Dendritic cell treated with granulocyte-macrophage colony-stimulating factor and Interleukin-4, amounts not matched to agents 40 ng/mL and 50 ng/mL, for 4 days (primary cell): Measurements from ENCODE around the gene ZNF222.

ENCODE experiments used
- H3K27ac Mint-ChIP-seq: one replicate; pipeline ENCODE4 v1.8.0; 2022; ENCODE audit warnings: mild to moderate bottlenecking, mixed read lengths
- H3K27me3 Mint-ChIP-seq: one replicate; pipeline ENCODE4 v1.8.0; 2022; ENCODE audit warnings: mild to moderate bottlenecking, mixed read lengths
- H3K36me3 Mint-ChIP-seq: one replicate; pipeline ENCODE4 v1.8.0; 2022; ENCODE audit warnings: low read depth, mixed read lengths
- H3K4me1 Mint-ChIP-seq: one replicate; pipeline ENCODE4 v1.8.0; 2022; ENCODE audit warnings: low read depth, mixed read lengths
- H3K4me3 Mint-ChIP-seq: one replicate; pipeline ENCODE4 v1.8.0; 2022; ENCODE audit warnings: mild to moderate bottlenecking, moderate library complexity, mixed read lengths
- H3K9me3 Mint-ChIP-seq: one replicate; pipeline ENCODE4 v1.8.0; 2022; ENCODE audit warnings: mixed read lengths
- intact Hi-C: fragments of 100-400 bp; cut with micrococcal nuclease; formaldehyde crosslinking; loops from one replicate; pipeline ENCODE4 v1.15.0; 2022

Gene ZNF222

GRCh38 chr19:44025217-44025936, at the start of gene ZNF222:
Gene ZNF222, plus strand, starts transcription at chr19:44025379. Its CDS starts 58 bp downstream, at chr19:44025437.
- H3K4me3 Mint-ChIP-seq, result peak within 1 kb of the TSS; percentile 99
- H3K9me3 Mint-ChIP-seq, result peaks cover 70% of the 10 kb centered on the region
- H3K27ac Mint-ChIP-seq, result peak within 1 kb of the TSS; percentile 96
- peaks cover 2% of the 10 kb centered on the region for H3K27me3 Mint-ChIP-seq
- intact Hi-C loops, result loop anchor here (1.0 kb wide), 2 partner anchors 23 to 47 kb away; partner anchors contain the start of genes ZNF230 and ZNF284
- peaks cover 20% of the 10 kb centered on the region for H3K4me1 Mint-ChIP-seq
- H3K36me3 Mint-ChIP-seq, result peaks cover 56% of the 10 kb centered on the region

DNA sequence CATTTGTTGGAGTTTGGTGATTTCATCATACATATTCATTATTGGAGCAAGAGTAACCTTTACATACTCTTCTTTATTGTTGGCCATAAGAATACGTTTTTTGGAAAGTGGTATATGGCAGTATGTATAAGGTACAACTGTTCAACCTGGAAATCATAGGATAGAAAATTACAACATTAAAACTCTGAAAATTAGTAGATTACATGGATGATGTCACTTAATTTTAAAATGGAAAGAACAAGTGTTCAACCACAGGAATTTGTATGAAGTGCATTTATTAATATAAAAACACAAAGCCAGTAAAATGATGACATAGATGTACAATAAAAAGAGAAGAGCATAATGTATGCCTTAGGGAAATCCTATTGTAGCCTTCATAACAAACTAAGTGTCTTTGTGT, 48.4 kb upstream of the ZNF222 start:
- Mint-ChIP-seq H3K9me3 (peaks cover 66% of the 10 kb centered on the region), H3K4me3 (no peak overlapping the region), H3K36me3 (no peaks in the 10 kb centered on the region), H3K27me3 (no peaks in the 10 kb centered on the region), H3K4me1 (no peaks in the 10 kb centered on the region), H3K27ac (no peak overlapping the region)
- intact Hi-C loops, result no loop called here

- Mint-ChIP-seq H3K36me3 (peaks cover 22% of the 10 kb centered on the region), H3K9me3 (peaks cover 18% of the 10 kb centered on the region), H3K4me3 (no peak overlapping the region), H3K27ac (no peak overlapping the region), H3K27me3 (no peaks in the 10 kb centered on the region), H3K4me1 (peaks cover 5% of the 10 kb centered on the region)
- intact Hi-C loops, result no loop called here
These were observed 41.7 kb upstream of the ZNF222 start for GRCh38 chr19:43983544-43983911.

DNA sequence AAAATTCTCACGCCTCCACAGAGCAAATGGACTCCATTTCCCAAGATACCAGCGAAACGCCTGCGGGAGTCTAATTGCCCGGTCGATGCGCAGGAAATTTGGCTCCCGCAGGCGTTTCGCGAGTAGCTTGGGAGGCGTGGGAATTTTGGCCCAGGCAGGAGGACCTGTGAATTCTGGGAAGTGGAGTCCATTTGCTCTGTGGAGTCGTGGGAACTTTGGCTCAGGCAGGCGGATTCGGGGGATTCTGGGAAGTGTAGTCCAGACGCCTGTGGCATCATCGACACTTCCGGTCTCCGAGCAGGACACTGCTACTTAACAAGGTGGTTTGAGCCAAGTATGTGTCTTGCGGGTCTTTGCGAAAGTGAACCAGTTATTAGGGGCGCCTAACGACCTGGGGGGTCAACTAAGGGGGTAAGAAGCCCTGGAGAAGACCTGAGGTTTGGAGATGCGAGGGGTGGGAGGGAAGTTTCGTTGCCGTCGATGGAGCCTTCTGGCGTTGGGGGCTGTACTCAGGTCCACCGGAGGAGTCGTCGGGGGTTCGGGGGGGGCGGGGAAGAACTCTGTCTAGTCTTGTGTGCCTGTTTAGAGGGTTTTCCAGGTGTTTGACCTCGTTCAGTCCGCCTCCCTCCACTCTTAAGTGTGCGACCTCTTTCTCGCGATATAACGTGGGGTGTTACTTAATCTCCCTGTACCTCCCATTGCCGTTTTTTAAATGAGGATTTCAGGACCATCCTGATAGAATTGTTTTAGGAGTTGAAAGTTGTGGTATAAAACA, 41.1 kb upstream of the ZNF222 start, which contains the start of gene ZNF155:
ZNF155 (plus strand) TSS at position 277 of the 775 bp plus-strand sequence. CDS start 4,356 bp downstream, outside the sequence.
- H3K27ac Mint-ChIP-seq, result peak within 1 kb of the TSS; percentile 88
- H3K36me3 Mint-ChIP-seq, result peaks cover 28% of the 10 kb centered on the region
- peak within 1 kb of the TSS; percentile 90 for H3K4me3 Mint-ChIP-seq
- H3K9me3 Mint-ChIP-seq, result peaks cover 20% of the 10 kb centered on the region
- H3K4me1 Mint-ChIP-seq, result peaks cover 5% of the 10 kb centered on the region
- intact Hi-C loops, result loop anchor here (1.0 kb wide), 3 partner anchors 18 to 129 kb away; partner anchors contain the start of genes ZNF225, ZNF230 and ZNF45
- no peaks in the 10 kb centered on the region for H3K27me3 Mint-ChIP-seq

- peaks cover 33% of the 10 kb centered on the region for H3K36me3 Mint-ChIP-seq
- intact Hi-C loops, result loop anchor here (1.0 kb wide), 3 partner anchors 18 to 129 kb away; partner anchors contain the start of genes ZNF225, ZNF230 and ZNF45
- H3K4me1 Mint-ChIP-seq, result peaks cover 5% of the 10 kb centered on the region
- H3K4me3 Mint-ChIP-seq, result peak overlapping the region; percentile 90
- peak overlapping the region; percentile 88 for H3K27ac Mint-ChIP-seq
- H3K9me3 Mint-ChIP-seq, result peaks cover 25% of the 10 kb centered on the region
- H3K27me3 Mint-ChIP-seq, result no peaks in the 10 kb centered on the region
These were observed 40.5 kb upstream of the ZNF222 start for GRCh38 chr19:43984687-43985000.

GRCh38 chr19:43997631-43998290, 27.4 kb upstream of the ZNF222 start:
- H3K36me3 Mint-ChIP-seq, result peaks cover 56% of the 10 kb centered on the region
- intact Hi-C loops, result no loop called here
- H3K4me1 Mint-ChIP-seq, result peaks cover 9% of the 10 kb centered on the region
- H3K27ac Mint-ChIP-seq, result no peak overlapping the region
- H3K9me3 Mint-ChIP-seq, result peaks cover 48% of the 10 kb centered on the region
- H3K27me3 Mint-ChIP-seq, result peaks cover 2% of the 10 kb centered on the region
- H3K4me3 Mint-ChIP-seq, result no peak overlapping the region

GRCh38 chr19:44002212-44002565, 23.0 kb upstream of the ZNF222 start:
- Mint-ChIP-seq H3K4me1 (peaks cover 31% of the 10 kb centered on the region), H3K4me3 (peak overlapping the region; percentile 97), H3K27ac (peak overlapping the region; percentile 94), H3K36me3 (peaks cover 30% of the 10 kb centered on the region), H3K9me3 (peaks cover 43% of the 10 kb centered on the region), H3K27me3 (peaks cover 2% of the 10 kb centered on the region)
- intact Hi-C loops, result loop anchor here (1.0 to 5.0 kb wide), 7 partner anchors 18 to 303 kb away; partner anchors contain the start of genes ZNF155, ZNF221, ZNF222 and ZNF224

- Mint-ChIP-seq H3K27ac (peak within 1 kb of the TSS; percentile 94), H3K4me1 (peaks cover 31% of the 10 kb centered on the region), H3K27me3 (peaks cover 2% of the 10 kb centered on the region), H3K9me3 (peaks cover 43% of the 10 kb centered on the region), H3K36me3 (peaks cover 32% of the 10 kb centered on the region), H3K4me3 (peak within 1 kb of the TSS; percentile 97)
- intact Hi-C loops, result loop anchor here (1.0 to 5.0 kb wide), 7 partner anchors 19 to 302 kb away; partner anchors contain the start of genes ZNF155, ZNF221, ZNF222 and ZNF224
These were observed 22.4 kb upstream of the ZNF222 start, which contains the start of gene ZNF230 for GRCh38 chr19:44002566-44003460. Gene ZNF230, plus strand, starts transcription at chr19:44002957. Its CDS starts 4,122 bp downstream, at chr19:44007079.

- Mint-ChIP-seq H3K36me3 (peaks cover 35% of the 10 kb centered on the region), H3K27me3 (peaks cover under 1% of the 10 kb centered on the region), H3K9me3 (peaks cover 43% of the 10 kb centered on the region), H3K4me3 (peak overlapping the region; percentile 97), H3K4me1 (peaks cover 31% of the 10 kb centered on the region), H3K27ac (peak overlapping the region; percentile 94)
- intact Hi-C loops, result loop anchor here (2.0 to 5.0 kb wide), 4 partner anchors 53 to 301 kb away; partner anchors contain the start of genes ZNF221, ZNF224, ZNF227 and ZNF235
These were observed 21.6 kb upstream of the ZNF222 start for GRCh38 chr19:44003461-44004009.

DNA sequence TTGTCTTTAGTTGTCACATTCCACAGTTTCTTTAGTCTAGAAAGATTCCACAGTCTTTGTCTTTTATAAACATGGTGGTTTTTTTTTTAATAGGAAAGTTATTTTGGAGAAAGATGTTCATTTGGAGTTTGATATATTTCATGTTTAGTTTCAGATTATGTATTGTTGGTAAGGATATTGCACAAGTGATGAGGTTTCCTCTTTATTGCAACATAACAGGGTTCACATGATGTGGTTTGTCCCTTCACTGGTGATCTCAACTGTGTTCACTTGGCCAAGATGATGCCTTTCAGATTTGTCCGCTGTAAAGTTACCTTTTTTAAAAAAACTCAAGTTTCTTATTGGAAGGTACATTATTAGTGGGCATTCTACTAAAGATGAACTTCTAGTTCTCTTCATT, 19.2 kb upstream of the ZNF222 start:
- no peaks in the 10 kb centered on the region for H3K27me3 Mint-ChIP-seq
- intact Hi-C loops, result no loop called here
- peaks cover 60% of the 10 kb centered on the region for H3K36me3 Mint-ChIP-seq
- H3K9me3 Mint-ChIP-seq, result peaks cover 52% of the 10 kb centered on the region
- no peak overlapping the region for H3K27ac Mint-ChIP-seq
- peaks cover 31% of the 10 kb centered on the region for H3K4me1 Mint-ChIP-seq
- H3K4me3 Mint-ChIP-seq, result no peak overlapping the region

GRCh38 chr19:44007473-44007872, 17.7 kb upstream of the ZNF222 start:
- no peaks in the 10 kb centered on the region for H3K27me3 Mint-ChIP-seq
- peaks cover 68% of the 10 kb centered on the region for H3K36me3 Mint-ChIP-seq
- peaks cover 65% of the 10 kb centered on the region for H3K9me3 Mint-ChIP-seq
- H3K4me3 Mint-ChIP-seq, result no peak overlapping the region
- H3K4me1 Mint-ChIP-seq, result peaks cover 24% of the 10 kb centered on the region
- H3K27ac Mint-ChIP-seq, result no peak overlapping the region
- intact Hi-C loops, result no loop called here

DNA sequence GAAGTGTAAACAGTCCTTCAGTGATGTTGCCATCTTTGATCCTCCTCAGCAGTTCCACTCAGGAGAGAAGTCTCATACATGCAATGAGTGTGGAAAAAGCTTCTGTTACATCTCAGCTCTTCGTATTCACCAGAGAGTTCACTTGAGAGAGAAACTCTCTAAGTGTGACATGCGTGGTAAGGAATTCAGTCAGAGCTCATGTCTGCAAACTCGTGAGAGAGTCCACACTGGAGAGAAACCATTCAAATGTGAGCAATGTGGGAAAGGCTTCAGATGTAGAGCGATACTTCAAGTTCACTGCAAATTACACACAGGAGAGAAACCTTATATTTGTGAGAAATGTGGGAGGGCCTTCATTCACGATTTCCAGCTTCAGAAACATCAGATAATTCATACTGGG, 14.7 kb upstream of the ZNF222 start:
- intact Hi-C loops, result no loop called here
- Mint-ChIP-seq H3K27me3 (no peaks in the 10 kb centered on the region), H3K4me1 (peaks cover 12% of the 10 kb centered on the region), H3K9me3 (peaks cover 95% of the 10 kb centered on the region), H3K36me3 (peaks cover 60% of the 10 kb centered on the region), H3K27ac (no peak overlapping the region), H3K4me3 (no peak overlapping the region)
